HG03558 (cell line): ENCODE data around the gene CLCA1.

ENCODE experiments used
- ATAC-seq: cut with Tn5 transposase; IDR thresholded peaks from one replicate; pipeline ENCODE4 v1.9.1; 2021; ENCODE audit warnings: moderate number of reproducible peaks; ENCODE audit not compliant: unreplicated experiment; ENCODE audit errors: extremely low read depth

The CLCA1 gene, protein sequence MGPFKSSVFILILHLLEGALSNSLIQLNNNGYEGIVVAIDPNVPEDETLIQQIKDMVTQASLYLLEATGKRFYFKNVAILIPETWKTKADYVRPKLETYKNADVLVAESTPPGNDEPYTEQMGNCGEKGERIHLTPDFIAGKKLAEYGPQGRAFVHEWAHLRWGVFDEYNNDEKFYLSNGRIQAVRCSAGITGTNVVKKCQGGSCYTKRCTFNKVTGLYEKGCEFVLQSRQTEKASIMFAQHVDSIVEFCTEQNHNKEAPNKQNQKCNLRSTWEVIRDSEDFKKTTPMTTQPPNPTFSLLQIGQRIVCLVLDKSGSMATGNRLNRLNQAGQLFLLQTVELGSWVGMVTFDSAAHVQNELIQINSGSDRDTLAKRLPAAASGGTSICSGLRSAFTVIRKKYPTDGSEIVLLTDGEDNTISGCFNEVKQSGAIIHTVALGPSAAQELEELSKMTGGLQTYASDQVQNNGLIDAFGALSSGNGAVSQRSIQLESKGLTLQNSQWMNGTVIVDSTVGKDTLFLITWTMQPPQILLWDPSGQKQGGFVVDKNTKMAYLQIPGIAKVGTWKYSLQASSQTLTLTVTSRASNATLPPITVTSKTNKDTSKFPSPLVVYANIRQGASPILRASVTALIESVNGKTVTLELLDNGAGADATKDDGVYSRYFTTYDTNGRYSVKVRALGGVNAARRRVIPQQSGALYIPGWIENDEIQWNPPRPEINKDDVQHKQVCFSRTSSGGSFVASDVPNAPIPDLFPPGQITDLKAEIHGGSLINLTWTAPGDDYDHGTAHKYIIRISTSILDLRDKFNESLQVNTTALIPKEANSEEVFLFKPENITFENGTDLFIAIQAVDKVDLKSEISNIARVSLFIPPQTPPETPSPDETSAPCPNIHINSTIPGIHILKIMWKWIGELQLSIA

DNA sequence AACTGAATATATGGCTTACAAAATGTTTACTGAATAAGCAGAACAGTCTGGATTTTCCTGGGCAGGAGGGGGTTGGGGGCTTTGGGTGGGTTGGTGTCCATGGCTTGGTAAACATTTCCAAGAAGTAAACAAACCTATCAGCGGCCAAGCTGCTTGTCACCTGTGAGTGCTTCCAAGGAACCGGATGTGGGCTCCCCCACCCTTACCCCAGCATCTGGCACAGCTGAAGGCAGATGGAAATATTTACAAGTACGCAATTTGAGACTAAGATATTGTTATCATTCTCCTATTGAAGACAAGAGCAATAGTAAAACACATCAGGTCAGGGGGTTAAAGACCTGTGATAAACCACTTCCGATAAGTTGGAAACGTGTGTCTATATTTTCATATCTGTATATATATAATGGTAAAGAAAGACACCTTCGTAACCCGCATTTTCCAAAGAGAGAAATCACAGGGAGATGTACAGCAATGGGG, at the start of gene CLCA1:
CLCA1 (plus strand) TSS at position 427 of the 477 bp plus-strand sequence; CDS start at position 472, 45 bp downstream.
- ATAC-seq: no peak

DNA sequence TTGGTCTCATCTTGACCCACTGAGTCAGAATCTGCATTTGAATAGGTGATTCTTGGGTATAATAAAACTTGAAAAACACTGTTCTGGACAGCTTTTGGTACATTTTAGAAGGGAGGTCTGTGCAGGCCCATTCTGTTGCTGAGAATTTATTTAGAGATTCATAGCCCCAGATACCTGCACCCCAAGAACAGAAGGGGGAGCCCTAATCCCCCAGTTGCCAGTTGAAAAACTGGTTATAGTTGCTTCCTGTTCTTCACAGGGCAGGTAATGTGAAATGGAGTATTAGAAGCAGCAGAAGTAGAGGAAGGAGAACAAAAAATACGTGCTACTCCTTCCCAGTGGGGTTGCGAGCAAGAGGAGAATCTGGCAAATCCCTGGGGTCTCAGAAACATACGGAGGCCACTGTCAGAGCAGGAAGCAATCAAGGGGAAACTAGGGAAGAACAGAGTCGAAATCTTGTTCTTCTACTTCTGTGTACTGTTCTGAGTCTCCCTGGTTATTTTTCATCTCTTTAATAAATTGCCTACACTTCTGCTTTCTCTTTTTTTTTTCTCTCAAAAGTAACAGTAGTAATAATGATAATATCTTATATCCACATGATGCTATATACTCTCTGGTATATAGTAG, 49.3 kb upstream of the CLCA1 start:
- peak; percentile 62 for ATAC-seq

DNA sequence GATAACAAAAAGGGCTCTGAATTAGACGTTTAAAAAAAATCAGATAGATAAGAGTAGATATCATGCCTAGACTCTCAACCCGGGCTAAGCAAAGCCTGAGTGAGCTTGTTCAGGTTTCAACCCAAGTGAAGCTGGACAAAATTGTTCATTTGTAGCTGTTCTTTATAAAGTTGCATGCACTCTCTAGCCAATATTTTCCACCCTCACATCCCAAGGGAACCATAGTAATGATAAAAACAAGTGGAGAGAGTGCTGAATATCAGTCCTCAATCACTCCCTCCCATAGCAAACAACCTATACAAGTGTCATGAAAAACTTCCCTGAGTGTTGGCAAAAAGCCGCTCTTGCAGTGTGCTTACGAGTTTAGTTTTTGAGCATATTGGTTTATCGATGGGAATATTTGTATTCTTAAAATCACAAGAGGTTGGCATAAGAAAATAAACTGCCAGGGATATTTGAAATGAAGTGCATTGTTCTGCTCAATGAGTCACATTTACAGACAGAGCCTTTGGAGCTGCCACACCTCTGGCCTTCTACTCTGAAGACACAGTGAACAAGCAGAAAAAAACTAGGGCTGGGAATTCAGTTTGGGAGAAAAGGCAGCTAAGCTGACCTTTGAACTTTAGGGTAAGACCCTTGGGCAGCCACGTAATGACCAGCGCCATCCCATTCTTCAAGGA, 47.0 kb upstream of the CLCA1 start:
- ATAC-seq: no peak

DNA sequence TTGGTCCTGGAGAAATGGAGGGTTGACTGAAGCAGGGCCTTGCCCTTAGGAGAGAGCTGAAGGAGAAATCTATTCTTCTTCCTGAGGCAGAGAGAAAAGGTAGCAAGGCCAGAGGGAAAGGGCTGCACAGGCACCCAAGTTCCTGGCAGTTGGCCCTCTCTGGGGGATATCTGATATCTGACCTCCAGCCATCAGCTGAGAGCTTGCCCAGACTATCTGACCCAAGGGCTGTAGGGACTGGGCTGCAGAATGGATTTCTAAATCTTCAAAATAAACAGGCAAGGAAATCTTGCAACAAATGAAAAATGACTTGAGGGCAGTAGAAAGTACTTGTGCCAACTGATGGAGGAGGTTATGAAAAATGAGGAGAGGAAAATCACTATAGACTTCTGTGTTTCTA, 45.3 kb upstream of the CLCA1 start:
- no peak for ATAC-seq

DNA sequence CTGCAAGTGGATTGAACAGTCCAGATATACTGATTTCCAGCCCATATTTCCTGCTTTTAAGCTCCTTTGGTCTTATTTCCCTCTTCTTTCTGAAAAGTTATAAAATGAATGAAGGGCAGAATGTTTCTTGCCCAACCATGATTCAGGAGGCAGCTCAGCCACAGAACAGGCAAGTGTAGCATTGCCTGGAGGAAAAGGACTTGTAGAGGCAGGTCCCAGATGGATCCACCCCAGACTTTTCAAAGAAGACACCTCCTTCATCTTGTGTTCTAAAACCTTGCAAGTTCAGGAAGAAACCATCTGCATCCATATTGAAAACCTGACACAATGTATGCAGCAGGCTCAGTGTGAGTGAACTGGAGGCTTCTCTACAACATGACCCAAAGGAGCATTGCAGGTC, 44.9 kb upstream of the CLCA1 start, which contains the start of gene CLCA2:
CLCA2 (plus strand) TSS at position 299 of the 400 bp plus-strand sequence; CDS start at position 376, 77 bp downstream.
- ATAC-seq: no peak

DNA sequence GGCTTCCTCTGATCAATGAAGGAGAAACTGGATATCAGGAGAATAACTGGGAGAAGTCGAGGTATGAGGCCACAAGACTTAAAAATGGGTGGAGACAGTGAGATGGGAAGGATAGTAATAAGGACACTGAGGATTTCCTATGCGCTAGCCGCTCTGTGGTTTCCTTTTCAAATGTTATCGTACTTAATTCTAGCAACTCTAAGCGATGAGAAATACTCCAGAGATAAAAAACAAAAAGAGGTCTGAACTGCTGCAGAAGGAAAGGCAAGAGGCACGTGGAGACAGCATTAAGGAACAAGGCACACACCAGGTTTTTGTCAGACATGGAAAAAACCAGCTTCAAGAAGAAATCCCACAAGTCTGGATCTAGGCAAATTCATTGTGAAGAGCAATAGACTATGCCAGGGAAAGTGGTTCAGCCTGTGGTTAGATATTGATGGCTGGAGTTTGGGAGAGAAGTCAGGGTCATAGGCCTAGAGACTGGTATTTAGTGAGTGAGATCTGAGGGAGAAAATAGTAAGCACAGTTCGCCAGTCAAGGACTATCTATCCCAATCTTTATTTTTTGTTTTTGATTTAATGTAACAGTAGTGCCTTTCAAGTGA, 39.5 kb upstream of the CLCA1 start:
- no peak for ATAC-seq

DNA sequence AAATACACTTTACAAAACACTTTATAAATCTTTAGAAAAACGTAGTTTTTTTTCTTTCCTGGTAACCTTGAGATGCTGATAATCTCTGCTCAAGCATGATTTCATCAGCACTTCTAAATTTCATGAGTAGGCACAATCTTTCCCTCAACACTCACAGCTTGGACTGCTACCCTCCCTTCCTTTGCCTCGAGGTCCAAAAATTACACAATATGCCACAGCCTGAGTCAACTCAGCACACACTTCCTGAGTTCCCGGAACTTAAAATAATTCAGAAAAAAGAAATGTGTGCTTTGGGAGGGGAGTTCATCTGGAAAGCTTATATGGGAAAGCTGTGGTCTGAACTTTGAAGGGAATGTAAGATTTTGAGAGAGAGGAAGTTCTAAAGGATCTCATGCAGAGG, 38.9 kb upstream of the CLCA1 start:
- ATAC-seq: no peak

DNA sequence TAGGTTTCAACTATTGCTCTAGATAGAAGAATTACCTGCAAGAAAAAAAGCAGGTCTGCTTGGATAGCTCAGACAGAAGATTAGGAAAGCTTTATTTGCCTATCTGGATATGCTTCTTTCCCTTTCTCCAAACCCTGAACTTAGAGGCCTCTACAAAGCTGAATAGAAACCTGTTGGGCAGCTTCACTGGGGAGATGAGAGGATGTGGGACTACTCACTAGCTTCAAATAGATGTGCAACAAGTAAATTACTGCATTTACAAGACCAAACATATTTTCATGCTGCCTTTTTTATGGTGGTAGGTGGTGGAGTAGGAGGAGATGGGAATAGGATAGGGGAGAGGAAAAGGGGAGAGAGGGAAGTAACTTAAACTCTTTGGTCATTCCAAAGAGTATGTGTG, 38.4 kb upstream of the CLCA1 start:
- no peak for ATAC-seq

DNA sequence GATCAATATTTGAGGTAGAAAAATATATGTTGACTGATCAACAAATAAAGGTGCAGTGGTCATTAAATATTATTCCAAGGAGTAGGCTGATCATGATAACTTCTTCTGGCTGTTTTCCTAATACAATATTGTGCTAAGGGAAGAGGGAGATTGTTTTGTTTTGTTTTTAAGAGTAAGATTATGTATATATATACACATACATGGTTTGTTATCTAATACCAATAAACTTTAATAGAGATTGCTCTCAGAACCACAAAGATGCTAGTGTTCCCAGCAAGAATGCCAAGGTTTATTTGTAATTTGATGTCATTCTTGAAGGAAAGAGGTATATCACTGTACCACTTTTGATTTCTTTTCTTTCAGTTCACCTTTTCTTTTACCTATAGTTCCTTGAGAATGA, 34.7 kb upstream of the CLCA1 start:
- ATAC-seq: no peak

DNA sequence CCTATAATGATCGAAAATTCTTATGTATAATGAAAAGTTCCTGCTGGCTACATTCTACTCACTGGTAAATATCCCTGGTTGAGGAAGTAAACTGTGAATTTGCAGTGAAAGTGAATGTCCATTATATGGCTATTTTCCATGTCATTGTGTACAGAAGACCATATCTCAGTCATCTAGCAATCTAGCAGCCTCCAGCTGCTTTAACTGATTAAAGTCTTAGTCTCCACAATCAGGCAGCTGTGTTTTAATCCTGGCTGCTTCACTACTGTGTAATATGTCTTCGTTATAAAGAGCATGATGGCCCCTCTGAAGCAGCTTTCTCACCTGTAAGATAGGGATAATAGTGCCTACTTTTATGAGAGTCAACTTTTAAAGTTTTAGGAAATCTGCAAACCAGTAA, 33.4 kb upstream of the CLCA1 start:
- ATAC-seq: no peak

DNA sequence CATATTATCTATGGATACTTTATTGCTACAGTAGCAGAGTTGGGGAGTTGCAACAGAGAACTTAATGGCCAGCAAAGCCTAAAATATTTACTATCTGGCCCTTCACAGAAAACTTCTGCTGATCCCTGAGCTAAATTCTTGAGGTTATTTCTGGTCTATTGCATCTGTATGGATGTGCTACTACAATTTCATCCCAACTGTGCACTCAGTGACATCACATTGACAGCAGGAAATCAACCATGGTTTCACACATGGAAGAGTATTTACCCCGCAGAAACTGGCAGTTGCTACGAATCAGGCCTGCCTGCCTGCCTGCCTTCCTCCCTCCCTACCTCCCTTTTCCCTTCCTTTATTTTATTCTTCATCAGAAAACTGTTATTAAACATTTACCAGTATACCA, 32.7 kb upstream of the CLCA1 start:
- no peak for ATAC-seq

DNA sequence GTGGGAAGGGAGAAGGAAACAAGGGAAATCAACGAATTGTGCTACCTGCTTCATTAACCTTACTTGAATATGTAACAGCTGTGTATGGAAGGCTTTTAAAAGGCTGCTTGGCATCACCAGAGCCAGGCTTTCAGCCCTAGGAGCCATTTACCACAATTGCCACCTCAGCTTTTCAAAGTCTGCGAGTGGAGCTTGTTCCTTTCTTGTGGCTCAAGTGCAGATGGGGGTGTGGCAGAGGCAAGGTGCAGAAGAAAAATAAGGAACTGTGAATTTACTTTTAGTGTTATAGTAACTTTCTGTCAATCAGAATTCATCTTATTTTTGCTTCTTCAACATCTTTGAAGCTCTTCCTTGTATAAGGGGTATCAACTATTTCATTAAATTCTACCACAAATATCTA, 27.1 kb upstream of the CLCA1 start:
- ATAC-seq: no peak

DNA sequence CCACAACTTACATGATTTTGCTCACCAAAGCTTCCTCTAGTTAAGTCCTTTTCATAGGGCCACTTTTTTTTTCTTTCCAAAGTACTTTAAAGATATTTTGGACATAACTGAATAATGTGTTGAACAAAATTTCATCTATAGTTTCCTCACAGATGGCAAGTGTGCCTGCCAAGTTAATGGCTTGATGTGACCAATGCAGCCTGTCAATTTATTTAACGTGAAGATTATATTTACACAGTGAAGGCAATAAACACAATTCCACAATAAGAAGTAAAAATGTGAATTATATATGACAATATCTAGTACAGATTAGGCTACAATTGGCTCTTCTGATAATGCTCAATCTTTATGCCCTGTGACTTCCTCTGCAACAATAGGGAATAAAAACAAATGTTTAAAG, 26.7 kb upstream of the CLCA1 start:
- no peak for ATAC-seq

DNA sequence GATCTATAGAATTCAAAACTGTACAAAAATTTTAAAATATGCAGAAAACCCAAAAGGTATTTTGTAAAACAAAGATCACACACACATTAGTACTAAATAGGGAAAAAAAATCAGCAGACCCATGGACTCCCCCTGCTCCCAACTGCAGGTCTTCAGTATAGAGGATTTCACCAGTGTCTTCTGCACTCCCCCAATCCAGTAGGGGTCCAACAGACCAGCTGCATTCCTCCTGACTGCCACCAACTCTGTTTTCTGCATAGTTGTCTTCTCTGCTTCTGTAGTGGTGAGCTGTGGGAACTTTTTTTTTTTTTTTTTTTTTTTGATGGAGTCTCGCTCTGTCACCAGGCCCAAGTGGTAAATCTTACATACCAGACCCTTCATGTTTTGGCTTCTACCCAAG, 22.8 kb upstream of the CLCA1 start:
- no peak for ATAC-seq

DNA sequence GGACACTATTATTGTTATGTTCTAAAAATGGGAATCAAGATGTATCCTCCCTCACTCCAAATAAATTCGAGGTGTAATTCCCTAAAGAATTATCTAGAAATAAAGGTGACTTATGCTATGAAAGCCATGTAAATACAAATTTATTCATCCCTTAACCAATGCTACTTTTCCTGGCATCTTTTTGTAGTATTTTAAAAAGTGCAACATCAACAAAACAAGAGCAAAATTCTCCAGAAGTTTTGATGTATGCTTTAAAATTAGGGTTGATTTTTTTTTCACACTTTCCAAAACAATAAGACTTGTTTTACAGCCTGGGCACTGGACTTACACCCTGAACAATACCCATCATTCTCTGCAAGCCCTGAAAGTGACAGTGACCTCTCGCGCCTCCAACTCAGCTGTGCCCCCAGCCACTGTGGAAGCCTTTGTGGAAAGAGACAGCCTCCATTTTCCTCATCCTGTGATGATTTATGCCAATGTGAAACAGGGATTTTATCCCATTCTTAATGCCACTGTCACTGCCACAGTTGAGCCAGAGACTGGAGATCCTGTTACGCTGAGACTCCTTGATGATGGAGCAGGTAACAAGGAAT, 21.4 kb upstream of the CLCA1 start:
- no peak for ATAC-seq

DNA sequence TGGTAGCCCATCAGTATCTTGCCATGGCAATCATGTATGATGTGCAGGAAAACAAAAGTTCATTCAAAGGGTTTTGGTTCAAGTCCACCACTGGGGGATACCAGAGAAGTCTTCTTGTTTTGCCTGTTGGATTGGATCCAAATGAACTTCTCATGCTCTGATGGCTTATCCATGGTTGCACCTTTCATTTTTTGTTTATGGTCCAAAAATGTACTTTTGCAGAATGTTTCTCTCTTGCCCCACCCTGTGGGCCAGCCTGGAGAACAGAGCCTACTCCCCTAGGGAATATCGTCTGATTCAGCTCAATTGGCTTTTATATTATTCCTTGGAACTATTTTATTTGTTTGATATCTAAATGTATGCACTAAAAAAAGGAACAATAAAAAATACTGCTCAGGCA, 20.1 kb upstream of the CLCA1 start:
- no peak for ATAC-seq

DNA sequence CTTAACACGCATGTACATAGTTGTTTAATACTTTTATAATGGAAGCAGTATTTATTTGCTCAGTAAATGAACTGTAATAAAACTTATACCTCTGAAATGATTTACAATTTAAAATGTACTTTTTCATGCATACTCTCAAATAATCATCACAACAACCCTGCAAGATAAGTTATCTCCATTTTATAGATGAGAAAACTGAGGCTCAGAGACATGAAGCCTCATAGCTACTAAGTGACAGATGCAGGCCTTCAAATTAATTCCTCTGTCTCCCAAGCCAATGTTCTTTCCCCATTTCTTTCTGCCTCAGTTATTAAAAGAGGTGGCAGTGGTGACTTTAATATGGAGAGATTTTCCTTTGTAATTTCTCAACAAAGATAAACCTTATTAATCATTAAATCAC, 19.6 kb upstream of the CLCA1 start:
- ATAC-seq: no peak

DNA sequence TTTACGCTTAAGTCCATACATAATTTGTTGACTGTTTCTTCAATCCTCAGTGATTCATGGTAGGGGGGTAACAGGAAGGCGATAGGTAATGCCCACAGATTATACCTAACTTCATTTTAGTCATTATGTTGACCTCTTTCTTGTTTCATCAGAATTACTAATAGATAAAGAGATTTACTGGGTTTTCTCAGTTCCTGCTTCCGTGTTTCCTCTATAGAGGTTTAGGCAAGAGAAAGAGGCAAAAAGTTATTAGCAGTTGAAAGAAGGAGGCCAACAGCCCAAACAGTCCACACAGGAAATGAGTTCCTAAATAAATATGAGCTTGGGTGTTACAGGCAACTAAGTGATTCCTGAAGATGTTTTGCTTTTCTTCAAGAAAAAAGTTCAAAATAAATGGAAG, 17.9 kb upstream of the CLCA1 start:
- no peak for ATAC-seq

DNA sequence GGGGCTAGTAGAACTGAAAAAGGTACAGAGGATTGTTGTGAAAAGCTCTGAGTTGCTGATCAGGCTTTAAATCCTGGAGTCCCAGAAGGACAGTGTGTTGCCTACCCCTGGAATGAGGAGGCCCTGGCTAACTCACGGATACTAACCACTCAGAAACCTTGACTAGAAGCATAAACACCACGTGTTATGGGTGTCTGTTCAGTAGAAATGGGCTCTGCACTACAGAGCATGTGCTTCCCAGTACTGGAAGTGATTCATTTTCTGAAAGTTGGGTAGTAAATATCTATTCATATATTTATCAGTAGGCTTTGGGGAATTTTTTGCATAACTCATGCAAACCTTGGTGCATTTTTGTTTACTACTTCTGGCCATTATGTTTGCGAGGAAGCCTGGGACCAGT, 15.1 kb upstream of the CLCA1 start:
- no peak for ATAC-seq
